ENCODE data around the gene BTAF1. TPM values are rescaled to one million over a fixed set of nuclear protein-coding genes. Genes with fewer than 3 reads are reported as not detected.

Gene BTAF1
- total RNA-seq (81.8 TPM), polyA plus RNA-seq (14.4 TPM)

- Histone ChIP-seq H3K4me3 (ENCODE audit: low read depth, low read length) (peak within 1 kb of the TSS; percentile 82), H3K4me1 (ENCODE audit: insufficient read depth) (no peaks in the 10 kb centered on the region), H3K36me3 (ENCODE audit: insufficient read depth) (no peaks in the 10 kb centered on the region), H3K27ac (ENCODE audit: low read depth) (peak within 1 kb of the TSS; percentile 99)
- DNase-seq (ENCODE audit: extremely low spot score) = peak; percentile 88
- WGBS = under 1% methylated on average over 65 of the region's 65 CpGs
These were observed at the start of gene BTAF1 for GRCh38 chr10:91923371-91924211. TSS of gene BTAF1 (plus strand) at chr10:91923770. CDS start at chr10:91924077, 307 bp downstream.

GRCh38 chr10:91875156-91875555 lies 48.4 kb upstream of the BTAF1 start:
- Histone ChIP-seq H3K36me3 (ENCODE audit: insufficient read depth) (no peaks in the 10 kb centered on the region), H3K4me1 (ENCODE audit: insufficient read depth) (no peaks in the 10 kb centered on the region), H3K4me3 (ENCODE audit: low read depth, low read length) (no peak overlapping the region), H3K27ac (ENCODE audit: low read depth) (no peak overlapping the region)
- no peak for DNase-seq (ENCODE audit: extremely low spot score)
- 90% methylated on average over 2 of the region's 2 CpGs for WGBS

GRCh38 chr10:91875779-91876178 lies 47.8 kb upstream of the BTAF1 start:
- 78% methylated on average over 1 of the region's 1 CpG for WGBS
- no peak for DNase-seq (ENCODE audit: extremely low spot score)
- no peak overlapping the region for H3K4me3 ChIP-seq (ENCODE audit: low read depth, low read length)
- H3K36me3 ChIP-seq (ENCODE audit: insufficient read depth) = no peaks in the 10 kb centered on the region
- no peak overlapping the region for H3K27ac ChIP-seq (ENCODE audit: low read depth)
- H3K4me1 ChIP-seq (ENCODE audit: insufficient read depth) = no peaks in the 10 kb centered on the region

- H3K27ac ChIP-seq (ENCODE audit: low read depth) = no peak overlapping the region
- 24% methylated on average over 7 of the region's 7 CpGs for WGBS
- H3K4me3 ChIP-seq (ENCODE audit: low read depth, low read length) = no peak overlapping the region
- no peaks in the 10 kb centered on the region for H3K36me3 ChIP-seq (ENCODE audit: insufficient read depth)
- DNase-seq (ENCODE audit: extremely low spot score) = no peak
- no peaks in the 10 kb centered on the region for H3K4me1 ChIP-seq (ENCODE audit: insufficient read depth)
These were observed 43.9 kb upstream of the BTAF1 start for GRCh38 chr10:91879515-91880170.

GRCh38 chr10:91880310-91880709 lies 43.3 kb upstream of the BTAF1 start:
- DNase-seq (ENCODE audit: extremely low spot score) = no peak
- 28% methylated on average over 3 of the region's 3 CpGs for WGBS

GRCh38 chr10:91883549-91884444 lies 39.8 kb upstream of the BTAF1 start:
- 30% methylated on average over 20 of the region's 20 CpGs for WGBS
- DNase-seq (ENCODE audit: extremely low spot score) = no peak
- Histone ChIP-seq H3K4me3 (ENCODE audit: low read depth, low read length) (no peak overlapping the region), H3K36me3 (ENCODE audit: insufficient read depth) (no peaks in the 10 kb centered on the region), H3K27ac (ENCODE audit: low read depth) (no peak overlapping the region), H3K4me1 (ENCODE audit: insufficient read depth) (no peaks in the 10 kb centered on the region)

More at GRCh38 chr10:91880310-91880709, 43.3 kb upstream of the BTAF1 start:
- Histone ChIP-seq H3K4me3 (ENCODE audit: low read depth, low read length) (no peak overlapping the region), H3K27ac (ENCODE audit: low read depth) (no peak overlapping the region), H3K4me1 (ENCODE audit: insufficient read depth) (no peaks in the 10 kb centered on the region), H3K36me3 (ENCODE audit: insufficient read depth) (no peaks in the 10 kb centered on the region)

GRCh38 chr10:91884536-91884935 lies 39.0 kb upstream of the BTAF1 start:
- Histone ChIP-seq H3K27ac (ENCODE audit: low read depth) (no peak overlapping the region), H3K4me3 (ENCODE audit: low read depth, low read length) (no peak overlapping the region), H3K36me3 (ENCODE audit: insufficient read depth) (no peaks in the 10 kb centered on the region), H3K4me1 (ENCODE audit: insufficient read depth) (no peaks in the 10 kb centered on the region)
- 35% methylated on average over 1 of the region's 1 CpG for WGBS
- no peak for DNase-seq (ENCODE audit: extremely low spot score)

GRCh38 chr10:91885362-91886079 lies 38.0 kb upstream of the BTAF1 start:
- no peak for DNase-seq (ENCODE audit: extremely low spot score)
- Histone ChIP-seq H3K4me1 (ENCODE audit: insufficient read depth) (no peaks in the 10 kb centered on the region), H3K4me3 (ENCODE audit: low read depth, low read length) (no peak overlapping the region), H3K36me3 (ENCODE audit: insufficient read depth) (no peaks in the 10 kb centered on the region), H3K27ac (ENCODE audit: low read depth) (no peak overlapping the region)
- WGBS = 97% methylated on average over 9 of the region's 9 CpGs

- Histone ChIP-seq H3K4me3 (ENCODE audit: low read depth, low read length) (peak overlapping the region; percentile 47), H3K36me3 (ENCODE audit: insufficient read depth) (no peaks in the 10 kb centered on the region), H3K27ac (ENCODE audit: low read depth) (no peak overlapping the region), H3K4me1 (ENCODE audit: insufficient read depth) (no peaks in the 10 kb centered on the region)
- WGBS = 16% methylated on average over 6 of the region's 6 CpGs
- DNase-seq (ENCODE audit: extremely low spot score) = no peak
These were observed 36.7 kb upstream of the BTAF1 start for GRCh38 chr10:91886954-91887271.

GRCh38 chr10:91887272-91888076 lies 36.1 kb upstream of the BTAF1 start:
- H3K4me3 ChIP-seq (ENCODE audit: low read depth, low read length) = peak overlapping the region; percentile 47
- WGBS = 1% methylated on average over 59 of the region's 59 CpGs
- H3K4me1 ChIP-seq (ENCODE audit: insufficient read depth) = no peaks in the 10 kb centered on the region
- no peak for DNase-seq (ENCODE audit: extremely low spot score)
- no peaks in the 10 kb centered on the region for H3K36me3 ChIP-seq (ENCODE audit: insufficient read depth)
- no peak overlapping the region for H3K27ac ChIP-seq (ENCODE audit: low read depth)

- no peak overlapping the region for H3K4me3 ChIP-seq (ENCODE audit: low read depth, low read length)
- H3K36me3 ChIP-seq (ENCODE audit: insufficient read depth) = no peaks in the 10 kb centered on the region
- no peaks in the 10 kb centered on the region for H3K4me1 ChIP-seq (ENCODE audit: insufficient read depth)
- no peak for DNase-seq (ENCODE audit: extremely low spot score)
- WGBS = 85% methylated on average over 1 of the region's 1 CpG
- H3K27ac ChIP-seq (ENCODE audit: low read depth) = no peak overlapping the region
These were observed 32.2 kb upstream of the BTAF1 start for GRCh38 chr10:91891125-91892001.

- WGBS = 93% methylated on average over 2 of the region's 2 CpGs
- H3K36me3 ChIP-seq (ENCODE audit: insufficient read depth) = no peaks in the 10 kb centered on the region
- DNase-seq (ENCODE audit: extremely low spot score) = no peak
- no peak overlapping the region for H3K4me3 ChIP-seq (ENCODE audit: low read depth, low read length)
- no peak overlapping the region for H3K27ac ChIP-seq (ENCODE audit: low read depth)
- no peaks in the 10 kb centered on the region for H3K4me1 ChIP-seq (ENCODE audit: insufficient read depth)
These were observed 30.5 kb upstream of the BTAF1 start for GRCh38 chr10:91893051-91893450.
